Measurements from ENCODE around the gene VSTM5.

VSTM5 gene

DNA sequence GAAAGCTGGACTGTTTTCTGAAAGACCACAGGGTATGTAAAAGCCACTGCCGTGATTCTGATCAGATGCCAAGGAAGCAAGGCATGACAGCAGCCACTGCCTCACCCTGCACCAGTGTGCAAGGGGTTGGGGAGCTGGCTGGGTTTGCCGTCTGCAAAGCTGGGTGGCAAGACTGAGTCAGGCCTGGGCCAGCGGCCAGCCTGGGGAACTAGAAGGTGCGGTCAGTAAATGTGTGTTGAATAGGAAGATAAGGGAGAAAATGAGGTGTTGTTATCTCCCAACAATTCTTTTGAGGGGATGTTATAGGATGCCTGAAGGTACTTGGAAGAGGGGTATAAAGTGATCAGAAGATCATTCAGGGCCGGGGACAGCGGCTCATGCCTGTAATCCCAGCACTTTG, 8.0 kb downstream of the VSTM5 start:
- DNase-seq (ENCODE audit: low read depth in 2 of 2) = no peak

DNA sequence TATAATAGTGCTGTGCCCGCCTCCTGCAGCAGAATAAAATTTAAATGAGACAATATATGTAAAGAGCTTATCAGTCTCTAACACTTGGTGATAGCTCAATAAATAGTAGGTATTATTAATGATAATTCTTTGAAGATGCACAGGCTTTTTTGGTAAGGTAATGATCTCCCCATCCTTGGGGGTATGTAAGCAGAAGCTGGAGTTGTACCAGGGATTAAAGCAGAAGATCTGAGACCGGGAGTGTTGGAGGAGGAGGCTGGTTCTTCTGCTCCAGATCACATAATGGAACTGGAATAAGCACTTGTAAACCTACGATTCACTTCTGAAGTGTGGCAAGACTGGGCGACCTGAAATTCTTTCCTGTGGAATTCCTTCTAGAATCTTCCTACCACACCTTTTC, 8.4 kb downstream of the VSTM5 start:
- DNase-seq (ENCODE audit: low read depth in 2 of 2) = no peak

DNA sequence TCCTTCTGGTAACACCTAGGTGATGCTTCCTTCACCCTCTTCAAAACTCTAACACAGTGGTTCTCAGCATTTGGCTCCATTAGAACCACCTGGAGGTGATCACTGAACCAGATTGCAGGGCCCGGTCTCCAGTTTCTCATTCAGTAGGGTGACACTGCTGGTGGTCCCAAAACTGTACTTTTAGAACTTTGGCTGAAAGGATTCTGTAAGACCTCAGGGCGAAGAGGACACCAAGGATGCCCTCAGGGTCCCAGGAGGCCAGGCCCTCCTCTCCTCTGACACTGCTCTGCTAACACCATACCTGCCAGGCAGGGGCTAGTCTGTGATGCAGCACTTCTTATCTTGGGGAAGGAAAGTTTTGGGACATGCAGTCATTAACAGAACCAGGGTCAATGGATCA, 9.0 kb downstream of the VSTM5 start:
- no peak for DNase-seq (ENCODE audit: low read depth in 2 of 2)

DNA sequence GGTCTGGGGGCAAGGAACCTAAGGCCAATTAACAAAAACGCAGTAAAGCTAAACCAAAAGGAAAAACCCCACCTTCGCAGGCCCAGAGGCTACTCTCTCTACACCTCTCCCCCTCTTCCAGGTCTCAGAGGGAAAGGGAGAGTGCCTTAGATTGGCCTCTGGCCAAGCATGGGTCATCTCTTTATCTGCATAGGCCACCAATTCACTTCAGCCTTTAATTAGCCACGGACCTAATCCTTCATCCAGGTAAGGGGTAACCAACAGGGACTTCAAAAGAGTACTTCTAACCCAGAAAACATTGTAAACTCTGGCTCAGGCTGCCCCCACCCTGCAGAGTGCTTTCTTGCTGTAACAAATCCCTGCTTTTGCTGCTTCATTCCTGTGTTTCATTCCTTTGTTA, 9.4 kb downstream of the VSTM5 start:
- no peak for DNase-seq (ENCODE audit: low read depth in 2 of 2)

GRCh38 chr11:93840180-93840579, 10.2 kb downstream of the VSTM5 start:
- no peak for DNase-seq (ENCODE audit: low read depth in 2 of 2)

GRCh38 chr11:93838967-93839366, 11.5 kb downstream of the VSTM5 start:
- no peak for DNase-seq (ENCODE audit: low read depth in 2 of 2)

DNA sequence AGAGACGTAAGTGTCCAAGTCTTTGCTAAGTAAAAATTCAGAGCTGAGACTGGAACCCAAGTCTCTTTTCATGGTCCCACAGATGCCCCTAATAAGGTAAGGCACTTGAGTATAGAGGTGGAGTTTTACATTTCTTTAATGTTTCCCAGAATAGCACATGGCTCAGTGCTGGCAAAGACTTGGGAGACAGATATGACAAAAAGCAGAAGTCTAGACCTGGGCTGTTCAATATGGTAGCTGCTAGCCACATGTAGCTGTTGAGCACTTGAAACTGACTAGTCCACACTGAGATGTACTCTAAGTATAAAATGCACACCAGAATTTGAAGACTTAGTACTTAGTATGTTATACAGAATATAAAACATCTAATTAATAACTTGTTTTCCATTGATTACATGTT, 17.6 kb downstream of the VSTM5 start:
- no peak for DNase-seq (ENCODE audit: low read depth in 2 of 2)

DNA sequence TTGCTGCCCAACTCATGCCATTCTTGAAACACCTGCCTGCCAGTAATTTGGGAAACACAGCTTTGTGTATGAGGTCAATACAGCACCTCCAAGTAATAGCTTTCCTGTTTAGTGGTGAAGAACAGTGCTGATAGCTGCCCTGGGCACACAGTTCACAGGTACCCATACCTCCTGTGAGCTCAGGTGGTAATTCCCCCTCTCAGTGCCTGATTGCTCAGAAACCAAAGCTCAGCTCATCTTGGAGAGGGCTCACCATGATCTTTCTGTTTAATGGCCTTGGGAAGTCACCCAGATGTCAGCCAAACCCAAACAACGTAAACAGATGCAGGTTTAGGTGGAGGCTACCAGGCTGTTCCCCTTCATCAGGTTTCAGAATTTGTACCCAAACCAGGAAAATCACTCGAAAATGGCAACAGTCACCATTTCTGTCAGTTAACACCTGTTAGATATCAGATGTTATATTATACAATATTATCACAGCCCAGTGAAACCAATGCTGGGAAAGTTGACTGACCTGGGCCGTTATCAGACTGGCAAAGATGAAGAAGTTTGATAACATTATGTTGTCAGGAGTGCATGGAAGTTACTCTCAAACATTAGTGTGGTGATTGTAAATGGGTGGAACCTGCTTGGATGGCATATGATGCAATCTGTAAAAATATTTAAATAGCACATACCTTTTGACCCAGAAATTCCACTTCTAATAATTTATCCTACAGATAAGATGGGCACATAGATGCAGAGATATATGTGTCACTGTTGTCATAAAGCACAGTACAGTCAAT, 18.9 kb downstream of the VSTM5 start:
- DNase-seq (ENCODE audit: low read depth in 2 of 2) = no peak

- no peak for DNase-seq (ENCODE audit: low read depth in 2 of 2)
These were observed 20.8 kb downstream of the VSTM5 start for GRCh38 chr11:93829598-93829997.

GRCh38 chr11:93827363-93827762, 23.1 kb downstream of the VSTM5 start:
- no peak for DNase-seq (ENCODE audit: low read depth in 2 of 2)

GRCh38 chr11:93823210-93823609, 27.2 kb downstream of the VSTM5 start:
- DNase-seq (ENCODE audit: low read depth in 2 of 2) = no peak

- no peak for DNase-seq (ENCODE audit: low read depth in 2 of 2)
These were observed 28.1 kb downstream of the VSTM5 start for GRCh38 chr11:93822359-93822758.

- DNase-seq (ENCODE audit: low read depth in 2 of 2) = no peak
These were observed 28.8 kb downstream of the VSTM5 start for GRCh38 chr11:93821617-93822016.

- DNase-seq (ENCODE audit: low read depth in 2 of 2) = no peak
These were observed 29.6 kb downstream of the VSTM5 start for GRCh38 chr11:93820847-93821246.

DNA sequence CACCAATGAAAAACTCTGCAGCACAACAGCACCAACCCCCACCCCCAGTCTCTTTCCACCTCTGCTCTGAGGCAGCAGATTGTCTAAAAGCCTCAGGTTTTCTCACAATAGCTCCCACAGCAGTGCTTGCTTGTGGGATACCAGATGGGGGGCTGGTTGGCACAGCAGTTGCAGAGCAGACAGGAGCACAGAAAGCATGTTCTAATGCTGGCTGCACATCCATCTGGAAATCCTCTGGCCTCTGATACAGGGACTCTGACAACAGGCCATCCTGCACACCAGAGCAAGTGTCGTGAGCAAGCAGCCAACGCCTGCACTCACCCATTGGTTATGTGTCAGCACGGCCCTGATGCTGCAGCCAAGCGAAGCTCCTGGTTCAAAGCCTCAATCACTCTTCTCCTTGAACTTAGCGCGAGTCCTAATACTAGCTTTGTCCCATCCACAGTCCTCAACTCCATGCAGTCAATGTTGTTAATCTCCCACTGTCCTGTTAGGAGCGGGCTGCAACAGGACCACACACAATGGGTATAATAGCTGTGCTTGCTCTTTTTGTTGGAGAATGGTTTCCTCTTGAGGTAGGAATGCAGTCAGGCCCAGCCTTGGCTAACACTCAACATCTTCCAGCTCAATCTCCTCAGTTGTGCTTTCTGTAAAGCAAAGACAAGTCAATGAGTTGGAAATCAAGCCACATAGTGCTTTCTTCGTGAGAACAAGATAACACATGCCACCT, 30.3 kb downstream of the VSTM5 start:
- no peak for DNase-seq (ENCODE audit: low read depth in 2 of 2)

- no peak for DNase-seq (ENCODE audit: low read depth in 2 of 2)
These were observed 32.7 kb downstream of the VSTM5 start for GRCh38 chr11:93817426-93818348.

- no peak for DNase-seq (ENCODE audit: low read depth in 2 of 2)
These were observed 35.3 kb downstream of the VSTM5 start for GRCh38 chr11:93814966-93815633.

DNA sequence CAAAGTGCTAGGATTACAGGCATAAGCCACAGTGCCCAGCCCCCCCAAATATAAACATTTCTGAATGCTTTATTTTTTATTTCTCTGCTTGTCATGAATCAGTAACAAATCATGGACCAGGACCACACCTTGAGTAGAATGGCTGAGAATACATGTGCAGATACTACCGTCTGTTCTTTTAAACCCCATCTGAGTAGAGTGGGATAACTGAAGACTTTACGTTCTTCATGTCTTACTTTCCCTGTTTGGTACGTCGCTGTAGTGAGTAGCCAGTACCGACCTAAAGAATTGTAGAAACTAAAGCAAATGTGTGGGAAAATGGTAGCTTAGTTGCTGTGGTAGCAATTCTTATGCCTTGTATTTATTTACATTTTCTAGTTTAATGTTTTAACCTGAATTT, 36.4 kb downstream of the VSTM5 start:
- no peak for DNase-seq (ENCODE audit: low read depth in 2 of 2)

- DNase-seq (ENCODE audit: low read depth in 2 of 2) = no peak
These were observed 42.4 kb downstream of the VSTM5 start for GRCh38 chr11:93807980-93808379.

- DNase-seq (ENCODE audit: low read depth in 2 of 2) = no peak
These were observed 45.5 kb downstream of the VSTM5 start for GRCh38 chr11:93804879-93805278.

DNA sequence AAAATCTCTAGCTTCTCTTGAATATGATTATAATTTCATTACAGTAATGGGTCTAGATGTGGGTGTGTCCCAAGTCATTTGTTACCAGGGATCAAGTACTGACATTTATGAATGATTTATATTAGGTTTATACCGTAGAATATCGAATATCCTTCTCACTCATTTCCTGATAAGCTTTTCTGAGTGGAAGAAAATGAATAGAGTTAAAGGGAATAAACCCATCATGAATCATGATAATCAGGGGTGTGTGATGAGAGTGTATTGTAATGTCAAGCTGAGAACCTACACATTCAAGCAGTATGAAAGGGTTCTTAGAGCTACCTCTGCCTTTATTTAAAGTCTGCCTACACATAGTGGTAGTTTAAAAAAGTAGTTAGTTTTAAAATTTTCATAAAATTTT, 49.1 kb downstream of the VSTM5 start:
- DNase-seq (ENCODE audit: low read depth in 2 of 2) = no peak
